HepG2 (cell line): ENCODE data around the gene ITCH. TPM values are rescaled to one million over a fixed set of nuclear protein-coding genes. Genes with fewer than 3 reads are reported as not detected.
A peak's percentile ranks its signal among the peaks of the same experiment; 100 is the strongest.

Experiments
- ATF1 ChIP-seq: IDR thresholded peaks from 2 replicates; pipeline ENCODE4 v1.6.1; 2016; ENCODE audit warnings: mild to moderate bottlenecking, control low read depth
- BCL6 ChIP-seq: IDR thresholded peaks from 2 replicates; pipeline ENCODE4 v1.6.1; 2016; ENCODE audit warnings: missing genetic modification reagents, missing compliant biosample characterization
- CBX5 ChIP-seq: sonication (generic); formaldehyde crosslinking; IDR thresholded peaks from 2 replicates; pipeline ENCODE4 v1.4.0; 2020; ENCODE audit warnings: missing genetic modification reagents, borderline replicate concordance
- CHD4 ChIP-seq: fragments of 200-600 bp; sonication (generic); IDR thresholded peaks from 2 replicates; pipeline ENCODE4 v1.7.0; 2017; ENCODE audit warnings: mild to moderate bottlenecking, low read length, borderline replicate concordance
- DMAP1 ChIP-seq: IDR thresholded peaks from 2 replicates; pipeline ENCODE4 v1.6.1; 2016
- JARID2 ChIP-seq: sonication (generic); formaldehyde crosslinking; IDR thresholded peaks from 2 replicates; pipeline ENCODE4 v1.8.1; 2023; ENCODE audit warnings: missing genetic modification reagents, inconsistent platforms; ENCODE audit not compliant: insufficient replicate concordance
- JDP2 ChIP-seq: sonication (generic); formaldehyde crosslinking; IDR thresholded peaks from 2 replicates; pipeline ENCODE4 v1.8.1; 2022; ENCODE audit warnings: missing genetic modification reagents, borderline replicate concordance
- PAX8 ChIP-seq: sonication (generic); formaldehyde crosslinking; IDR thresholded peaks from 2 replicates; pipeline ENCODE4 v1.8.0; 2022; ENCODE audit warnings: mild to moderate bottlenecking, missing genetic modification reagents, borderline replicate concordance
- SMAD1 ChIP-seq: sonication (generic); formaldehyde crosslinking; IDR thresholded peaks from 2 replicates; pipeline ENCODE4 v1.4.0; 2020; ENCODE audit warnings: missing genetic modification reagents, low read depth, mild to moderate bottlenecking, borderline replicate concordance
- SUZ12 ChIP-seq: fragments of 150-350 bp; IDR thresholded peaks from 2 replicates; pipeline ENCODE4 v1.6.1; 2014; ENCODE audit warnings: low read depth, low read length
- ZFP90 ChIP-seq: sonication (generic); formaldehyde crosslinking; IDR thresholded peaks from 2 replicates; pipeline ENCODE4 v1.8.0; 2022; ENCODE audit warnings: missing genetic modification reagents, mild to moderate bottlenecking, inconsistent platforms, borderline replicate concordance
- ZNF24 ChIP-seq: fragments of 450-650 bp; IDR thresholded peaks from 2 replicates; pipeline ENCODE4 v1.6.1; 2017; ENCODE audit warnings: antibody characterized with exemption, mild to moderate bottlenecking
- ZNF292 ChIP-seq: sonication (generic); formaldehyde crosslinking; IDR thresholded peaks from 2 replicates; pipeline ENCODE4 v1.8.1; 2022; ENCODE audit warnings: mild to moderate bottlenecking, low read depth, missing genetic modification reagents, borderline replicate concordance
- ZNF615 ChIP-seq: sonication (generic); formaldehyde crosslinking; IDR thresholded peaks from 2 replicates; pipeline ENCODE4 v1.5.0; 2020; ENCODE audit warnings: mild to moderate bottlenecking, missing genetic modification reagents, borderline replicate concordance
- ZNF839 ChIP-seq: sonication (generic); formaldehyde crosslinking; IDR thresholded peaks from 2 replicates; pipeline ENCODE4 v1.4.0; 2020; ENCODE audit warnings: missing genetic modification reagents, mild to moderate bottlenecking, borderline replicate concordance
- polyA plus RNA-seq, 8 experiments: library from polyadenylated mRNA; depleted of rRNA in 3 of 8; stranded (reverse) in 7 of 8; unstranded in 1 of 8; fragments of >200 nt; fragmentation: Illumina TruSeq in 4 of 8; extraction: Trizol in 4 of 8; gene quantifications; 2 replicates each; pipeline versions ENCODE4 v1.2.1 to v1.2.3, GENCODE V29; 2011 to 2016; ENCODE audit warnings: low read depth in 4 of 8, missing spikeins in 1 of 8, mixed read lengths in 1 of 8; ENCODE audit not compliant: insufficient read depth in 1 of 8
- total RNA-seq, 5 experiments: library from RNA; depleted of rRNA; stranded (reverse); fragments of >200 nt; fragmentation: Illumina TruSeq; extraction: Trizol; gene quantifications; 2 replicates each; pipeline ENCODE4 v1.2.3, GENCODE V29; 2016; ENCODE audit warnings: low read depth in 1 of 5
- TF ChIP-seq, protein P1 (sequence below): sonication (generic); formaldehyde crosslinking; IDR thresholded peaks from 2 replicates; pipeline ENCODE4 v1.4.0; 2020; ENCODE audit warnings: missing genetic modification reagents, mild to moderate bottlenecking, borderline replicate concordance
- TF ChIP-seq, protein P2 (sequence below): IDR thresholded peaks from 2 replicates; pipeline ENCODE4 v1.6.1; 2012; ENCODE audit warnings: low read depth, low read length, improper control_type of control experiment
- TF ChIP-seq, protein P3 (sequence below): IDR thresholded peaks from 2 replicates; pipeline ENCODE4 v1.6.1; 2012; ENCODE audit warnings: low read length, improper control_type of control experiment
- TF ChIP-seq, protein P4 (sequence below): sonication (generic); formaldehyde crosslinking; IDR thresholded peaks from 2 replicates; pipeline ENCODE4 v1.5.0; 2020; ENCODE audit warnings: mild to moderate bottlenecking, missing genetic modification reagents, moderate library complexity

ITCH gene
- total and polyA plus RNA-seq, 2 of the 13 experiments (the other 11 are each of a cell fraction or from before 2014, with no cell fraction given): 20.5 to 112 TPM

DNA sequence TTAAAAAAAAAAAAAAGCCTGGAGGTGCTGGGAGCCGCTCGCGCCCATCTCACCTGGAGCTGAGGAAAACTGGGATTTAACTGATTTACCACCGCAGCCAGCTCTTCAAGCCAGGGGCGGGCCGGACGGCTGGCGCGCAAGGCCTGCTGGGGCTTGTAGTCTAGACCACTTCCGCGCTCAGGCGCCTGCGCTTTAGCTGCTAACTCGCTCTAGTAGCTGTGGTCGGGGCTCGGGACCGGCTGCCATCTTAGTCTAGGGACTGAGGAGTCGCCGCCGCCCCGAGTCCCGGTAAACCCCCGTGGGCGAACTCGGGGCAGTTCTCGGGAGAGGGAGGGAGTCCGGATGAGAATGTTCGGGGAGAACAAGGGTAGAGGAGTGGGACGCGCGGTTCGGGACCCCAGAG lies at the start of gene ITCH (continued):
- TF ChIP-seq, protein P1, sequence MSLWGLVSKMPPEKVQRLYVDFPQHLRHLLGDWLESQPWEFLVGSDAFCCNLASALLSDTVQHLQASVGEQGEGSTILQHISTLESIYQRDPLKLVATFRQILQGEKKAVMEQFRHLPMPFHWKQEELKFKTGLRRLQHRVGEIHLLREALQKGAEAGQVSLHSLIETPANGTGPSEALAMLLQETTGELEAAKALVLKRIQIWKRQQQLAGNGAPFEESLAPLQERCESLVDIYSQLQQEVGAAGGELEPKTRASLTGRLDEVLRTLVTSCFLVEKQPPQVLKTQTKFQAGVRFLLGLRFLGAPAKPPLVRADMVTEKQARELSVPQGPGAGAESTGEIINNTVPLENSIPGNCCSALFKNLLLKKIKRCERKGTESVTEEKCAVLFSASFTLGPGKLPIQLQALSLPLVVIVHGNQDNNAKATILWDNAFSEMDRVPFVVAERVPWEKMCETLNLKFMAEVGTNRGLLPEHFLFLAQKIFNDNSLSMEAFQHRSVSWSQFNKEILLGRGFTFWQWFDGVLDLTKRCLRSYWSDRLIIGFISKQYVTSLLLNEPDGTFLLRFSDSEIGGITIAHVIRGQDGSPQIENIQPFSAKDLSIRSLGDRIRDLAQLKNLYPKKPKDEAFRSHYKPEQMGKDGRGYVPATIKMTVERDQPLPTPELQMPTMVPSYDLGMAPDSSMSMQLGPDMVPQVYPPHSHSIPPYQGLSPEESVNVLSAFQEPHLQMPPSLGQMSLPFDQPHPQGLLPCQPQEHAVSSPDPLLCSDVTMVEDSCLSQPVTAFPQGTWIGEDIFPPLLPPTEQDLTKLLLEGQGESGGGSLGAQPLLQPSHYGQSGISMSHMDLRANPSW (CRISPR knock-in tag): no peak
- TF ChIP-seq DMAP1 (peak; percentile 67; the same call in 1 of the 2 replicates), ZNF24 (no peak), JDP2 (CRISPR knock-in tag) (no peak), ZNF839 (CRISPR knock-in tag) (peak; percentile 50; the same call in 1 of the 2 replicates), ZNF292 (peak; percentile 28; the same call in 1 of the 2 replicates), PAX8 (CRISPR knock-in tag) (0 out of 2 replicates have a peak, but pooled peaks have one; percentile 10), JARID2 (no peak), ZFP90 (CRISPR knock-in tag) (no peak; the same call in 1 of the 2 replicates), CBX5 (0 out of 2 replicates have a peak, but pooled peaks have one; percentile 44), SMAD1 (no peak), ZNF615 (0 out of 2 replicates have a peak, but pooled peaks have one; percentile 75), ATF1 (CRISPR knock-in tag) (no peak), BCL6 (peak; percentile 50; the same call in 1 of the 2 replicates), CHD4 (no peak), SUZ12 (peak; percentile 92)
- TF ChIP-seq, protein P2, sequence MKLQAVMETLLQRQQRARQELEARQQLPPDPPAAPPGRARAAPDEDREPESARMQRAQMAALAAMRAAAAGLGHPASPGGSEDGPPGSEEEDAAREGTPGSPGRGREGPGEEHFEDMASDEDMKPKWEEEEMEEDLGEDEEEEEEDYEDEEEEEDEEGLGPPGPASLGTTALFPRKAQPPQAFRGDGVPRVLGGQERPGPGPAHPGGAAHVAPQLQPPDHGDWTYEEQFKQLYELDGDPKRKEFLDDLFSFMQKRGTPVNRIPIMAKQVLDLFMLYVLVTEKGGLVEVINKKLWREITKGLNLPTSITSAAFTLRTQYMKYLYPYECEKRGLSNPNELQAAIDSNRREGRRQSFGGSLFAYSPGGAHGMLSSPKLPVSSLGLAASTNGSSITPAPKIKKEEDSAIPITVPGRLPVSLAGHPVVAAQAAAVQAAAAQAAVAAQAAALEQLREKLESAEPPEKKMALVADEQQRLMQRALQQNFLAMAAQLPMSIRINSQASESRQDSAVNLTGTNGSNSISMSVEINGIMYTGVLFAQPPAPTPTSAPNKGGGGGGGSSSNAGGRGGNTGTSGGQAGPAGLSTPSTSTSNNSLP: peak; percentile 67
- TF ChIP-seq, protein P3, sequence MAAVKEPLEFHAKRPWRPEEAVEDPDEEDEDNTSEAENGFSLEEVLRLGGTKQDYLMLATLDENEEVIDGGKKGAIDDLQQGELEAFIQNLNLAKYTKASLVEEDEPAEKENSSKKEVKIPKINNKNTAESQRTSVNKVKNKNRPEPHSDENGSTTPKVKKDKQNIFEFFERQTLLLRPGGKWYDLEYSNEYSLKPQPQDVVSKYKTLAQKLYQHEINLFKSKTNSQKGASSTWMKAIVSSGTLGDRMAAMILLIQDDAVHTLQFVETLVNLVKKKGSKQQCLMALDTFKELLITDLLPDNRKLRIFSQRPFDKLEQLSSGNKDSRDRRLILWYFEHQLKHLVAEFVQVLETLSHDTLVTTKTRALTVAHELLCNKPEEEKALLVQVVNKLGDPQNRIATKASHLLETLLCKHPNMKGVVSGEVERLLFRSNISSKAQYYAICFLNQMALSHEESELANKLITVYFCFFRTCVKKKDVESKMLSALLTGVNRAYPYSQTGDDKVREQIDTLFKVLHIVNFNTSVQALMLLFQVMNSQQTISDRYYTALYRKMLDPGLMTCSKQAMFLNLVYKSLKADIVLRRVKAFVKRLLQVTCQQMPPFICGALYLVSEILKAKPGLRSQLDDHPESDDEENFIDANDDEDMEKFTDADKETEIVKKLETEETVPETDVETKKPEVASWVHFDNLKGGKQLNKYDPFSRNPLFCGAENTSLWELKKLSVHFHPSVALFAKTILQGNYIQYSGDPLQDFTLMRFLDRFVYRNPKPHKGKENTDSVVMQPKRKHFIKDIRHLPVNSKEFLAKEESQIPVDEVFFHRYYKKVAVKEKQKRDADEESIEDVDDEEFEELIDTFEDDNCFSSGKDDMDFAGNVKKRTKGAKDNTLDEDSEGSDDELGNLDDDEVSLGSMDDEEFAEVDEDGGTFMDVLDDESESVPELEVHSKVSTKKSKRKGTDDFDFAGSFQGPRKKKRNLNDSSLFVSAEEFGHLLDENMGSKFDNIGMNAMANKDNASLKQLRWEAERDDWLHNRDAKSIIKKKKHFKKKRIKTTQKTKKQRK: no peak
- TF ChIP-seq, protein P4, sequence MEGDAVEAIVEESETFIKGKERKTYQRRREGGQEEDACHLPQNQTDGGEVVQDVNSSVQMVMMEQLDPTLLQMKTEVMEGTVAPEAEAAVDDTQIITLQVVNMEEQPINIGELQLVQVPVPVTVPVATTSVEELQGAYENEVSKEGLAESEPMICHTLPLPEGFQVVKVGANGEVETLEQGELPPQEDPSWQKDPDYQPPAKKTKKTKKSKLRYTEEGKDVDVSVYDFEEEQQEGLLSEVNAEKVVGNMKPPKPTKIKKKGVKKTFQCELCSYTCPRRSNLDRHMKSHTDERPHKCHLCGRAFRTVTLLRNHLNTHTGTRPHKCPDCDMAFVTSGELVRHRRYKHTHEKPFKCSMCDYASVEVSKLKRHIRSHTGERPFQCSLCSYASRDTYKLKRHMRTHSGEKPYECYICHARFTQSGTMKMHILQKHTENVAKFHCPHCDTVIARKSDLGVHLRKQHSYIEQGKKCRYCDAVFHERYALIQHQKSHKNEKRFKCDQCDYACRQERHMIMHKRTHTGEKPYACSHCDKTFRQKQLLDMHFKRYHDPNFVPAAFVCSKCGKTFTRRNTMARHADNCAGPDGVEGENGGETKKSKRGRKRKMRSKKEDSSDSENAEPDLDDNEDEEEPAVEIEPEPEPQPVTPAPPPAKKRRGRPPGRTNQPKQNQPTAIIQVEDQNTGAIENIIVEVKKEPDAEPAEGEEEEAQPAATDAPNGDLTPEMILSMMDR (CRISPR knock-in tag): no peak
